ENCODE measurements around the gene RAP1A.

DNA sequence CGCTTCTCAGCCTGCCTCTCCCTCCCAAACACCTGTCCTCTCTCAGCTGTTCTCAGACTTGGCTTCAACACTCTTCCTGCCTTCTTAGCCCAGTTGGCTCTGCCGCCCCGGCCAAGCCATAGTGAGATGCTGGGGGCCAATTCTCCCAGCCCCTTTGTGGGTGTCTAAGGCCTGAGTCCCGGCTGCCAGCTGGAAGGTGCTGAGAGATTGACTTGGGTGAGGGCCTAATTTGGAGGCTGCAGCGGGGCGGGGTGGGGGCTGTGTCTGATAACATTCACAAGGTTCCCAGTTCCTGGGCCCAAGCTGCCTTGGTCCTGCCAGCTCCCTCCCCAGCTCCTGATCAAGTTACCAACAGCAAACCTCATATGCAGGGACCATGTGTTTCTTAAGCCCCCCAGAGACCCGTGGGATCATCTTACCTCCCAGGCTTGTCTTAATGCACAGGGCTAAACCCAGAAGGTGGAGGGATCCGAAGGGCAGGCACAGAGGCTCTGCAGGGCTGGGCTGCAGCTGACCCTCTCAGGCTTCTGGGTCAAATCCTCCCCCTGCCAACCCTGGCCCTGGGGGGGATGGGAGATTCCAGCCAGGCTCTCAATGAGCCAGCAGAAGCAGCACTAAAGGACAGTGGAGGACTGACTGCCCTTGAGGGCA, 109.8 kb downstream of the RAP1A start:
- TF ChIP-seq, protein P1, sequence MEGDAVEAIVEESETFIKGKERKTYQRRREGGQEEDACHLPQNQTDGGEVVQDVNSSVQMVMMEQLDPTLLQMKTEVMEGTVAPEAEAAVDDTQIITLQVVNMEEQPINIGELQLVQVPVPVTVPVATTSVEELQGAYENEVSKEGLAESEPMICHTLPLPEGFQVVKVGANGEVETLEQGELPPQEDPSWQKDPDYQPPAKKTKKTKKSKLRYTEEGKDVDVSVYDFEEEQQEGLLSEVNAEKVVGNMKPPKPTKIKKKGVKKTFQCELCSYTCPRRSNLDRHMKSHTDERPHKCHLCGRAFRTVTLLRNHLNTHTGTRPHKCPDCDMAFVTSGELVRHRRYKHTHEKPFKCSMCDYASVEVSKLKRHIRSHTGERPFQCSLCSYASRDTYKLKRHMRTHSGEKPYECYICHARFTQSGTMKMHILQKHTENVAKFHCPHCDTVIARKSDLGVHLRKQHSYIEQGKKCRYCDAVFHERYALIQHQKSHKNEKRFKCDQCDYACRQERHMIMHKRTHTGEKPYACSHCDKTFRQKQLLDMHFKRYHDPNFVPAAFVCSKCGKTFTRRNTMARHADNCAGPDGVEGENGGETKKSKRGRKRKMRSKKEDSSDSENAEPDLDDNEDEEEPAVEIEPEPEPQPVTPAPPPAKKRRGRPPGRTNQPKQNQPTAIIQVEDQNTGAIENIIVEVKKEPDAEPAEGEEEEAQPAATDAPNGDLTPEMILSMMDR (IDR thresholded peaks at IDR 0.05 in 4 of 5, conservative IDR thresholded peaks at IDR 0.05 in 1 of 5), result no peak
- TF ChIP-seq POLR2A (IDR thresholded peaks at IDR 0.05), result no peak

Data from gastrocnemius medialis (tissue), 4 donors.